T follicular helper cell (primary cell): ENCODE results near the gene RASSF3.
"Not testable (repeated sequence)": the region's sequence is repeated elsewhere in the genome, so short reads cannot be mapped to it uniquely, and the experiment has no call there.

Experiments
- DNase-seq: peaks from one replicate; pipeline ENCODE4 v3.0.0-alpha.2; 2020; ENCODE audit warnings: low read depth
- total RNA-seq, 2 experiments: gene quantifications; one replicate each; lab custom pipeline; 2026; lab: John Stamatoyannopoulos, UW

The RASSF3 gene
- total RNA-seq = 58.5 to 213 reads per million in 2 experiments

DNA sequence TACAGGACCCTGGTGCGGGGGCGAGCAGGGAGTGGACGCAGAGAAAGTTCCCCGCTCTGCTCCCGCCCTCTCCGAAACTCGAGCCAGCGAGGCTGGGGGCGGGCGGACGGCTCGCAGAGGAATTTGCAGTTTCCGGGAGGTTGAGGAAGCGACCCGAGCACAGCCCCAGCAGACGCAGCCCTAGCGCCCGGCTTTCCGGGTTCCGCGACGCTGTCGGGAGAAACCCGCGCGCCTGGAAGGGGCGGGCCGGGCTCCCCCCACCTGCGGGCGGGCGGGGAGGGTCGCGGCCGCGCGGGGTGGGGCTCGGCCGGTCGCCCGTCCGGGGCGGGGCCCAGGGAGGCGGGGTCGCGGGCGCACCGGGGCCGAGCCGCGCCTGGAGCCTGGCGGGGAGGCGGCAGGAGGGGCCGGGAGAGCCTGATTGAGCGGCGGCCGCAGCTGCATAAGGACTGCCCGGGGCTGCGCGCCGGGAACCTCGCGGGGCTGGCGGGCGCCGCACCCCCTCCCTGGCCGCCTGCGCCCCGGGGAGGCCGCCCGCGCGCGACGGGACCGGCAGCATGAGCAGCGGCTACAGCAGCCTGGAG, at the start of gene RASSF3:
Gene RASSF3, plus strand, starts transcription at position 417 of the 581 bp plus-strand sequence. Its CDS starts 138 bp downstream, at position 555.
- peak; percentile 69 for DNase-seq

GRCh38 chr12:64561302-64562136, 48.8 kb upstream of the RASSF3 start:
- DNase-seq = no peak

DNA sequence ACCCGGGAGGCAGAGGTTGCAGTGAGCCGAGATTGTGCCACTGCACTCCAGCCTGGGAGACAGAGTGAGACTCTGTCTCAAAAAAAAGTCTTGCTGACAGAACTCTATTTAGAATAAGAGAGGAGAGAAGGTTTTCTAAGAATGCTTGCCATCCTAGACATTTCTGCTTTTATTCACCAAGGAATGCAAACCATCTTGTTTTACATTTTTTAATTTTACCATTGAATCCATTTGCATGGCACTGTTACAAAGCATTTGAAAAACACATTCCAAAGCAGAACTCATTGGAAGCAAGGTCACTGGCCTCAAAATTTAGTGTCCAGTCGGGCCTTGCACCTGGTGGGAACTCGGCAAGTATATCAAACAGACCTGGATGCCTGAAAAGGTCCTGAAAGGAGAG, 44.2 kb upstream of the RASSF3 start:
- no peak for DNase-seq

DNA sequence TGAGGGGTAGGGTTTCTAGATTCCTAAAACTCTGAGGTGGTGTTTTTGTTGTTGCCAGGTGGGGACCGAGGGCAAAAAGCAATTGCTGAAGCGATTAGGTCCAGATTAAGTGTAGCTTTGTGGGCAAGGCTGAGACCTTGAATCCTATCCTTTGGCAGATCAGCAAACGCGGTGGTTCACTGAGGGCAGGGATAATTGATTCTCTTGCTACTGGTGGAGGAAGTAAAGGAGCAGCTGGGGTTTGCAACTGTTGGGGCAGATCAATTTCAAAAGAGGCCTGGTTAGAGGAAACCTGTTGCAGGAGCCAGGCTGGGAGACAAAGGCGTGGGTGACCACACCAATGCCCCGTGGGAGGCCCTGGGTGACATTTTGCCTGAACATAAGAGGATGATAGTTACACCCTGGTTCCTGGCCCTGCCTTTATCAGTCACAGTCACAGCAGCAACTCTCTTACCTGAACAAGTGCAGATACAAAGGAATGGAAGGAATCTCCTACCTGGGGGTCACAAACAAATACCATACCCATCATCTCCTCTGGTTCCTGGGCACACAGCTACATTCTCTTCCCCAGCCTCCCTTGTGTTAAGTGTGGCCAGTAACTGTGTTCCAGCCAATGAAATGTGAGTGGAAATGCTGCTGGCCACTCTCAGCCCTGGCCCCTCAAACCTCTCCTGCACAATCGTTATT, 43.3 kb upstream of the RASSF3 start:
- no peak for DNase-seq

DNA sequence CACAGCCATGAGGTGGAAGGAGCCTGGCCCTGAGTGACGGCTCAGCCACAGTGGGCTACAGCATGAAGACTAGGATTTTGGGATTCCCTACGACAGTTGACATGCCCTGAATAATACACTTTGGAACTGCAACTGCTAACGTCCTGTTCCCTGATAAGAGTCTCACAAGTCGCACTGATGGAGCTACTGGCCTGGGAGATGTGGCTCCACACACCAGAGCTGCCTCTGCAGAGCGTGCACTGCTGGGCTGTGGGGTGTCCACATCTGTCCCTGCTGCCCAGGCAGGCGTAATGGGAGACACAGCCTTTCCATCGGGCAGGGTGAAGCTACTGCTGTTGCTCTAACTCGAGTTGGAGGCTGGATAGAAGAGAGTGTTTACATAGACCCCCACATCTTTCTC, 42.7 kb upstream of the RASSF3 start:
- DNase-seq = no peak

- DNase-seq = no peak
These were observed 42.0 kb upstream of the RASSF3 start for GRCh38 chr12:64568298-64568697.

- DNase-seq = no peak
These were observed 40.2 kb upstream of the RASSF3 start for GRCh38 chr12:64569923-64570691.

GRCh38 chr12:64571411-64571810, 38.9 kb upstream of the RASSF3 start:
- no peak for DNase-seq

DNA sequence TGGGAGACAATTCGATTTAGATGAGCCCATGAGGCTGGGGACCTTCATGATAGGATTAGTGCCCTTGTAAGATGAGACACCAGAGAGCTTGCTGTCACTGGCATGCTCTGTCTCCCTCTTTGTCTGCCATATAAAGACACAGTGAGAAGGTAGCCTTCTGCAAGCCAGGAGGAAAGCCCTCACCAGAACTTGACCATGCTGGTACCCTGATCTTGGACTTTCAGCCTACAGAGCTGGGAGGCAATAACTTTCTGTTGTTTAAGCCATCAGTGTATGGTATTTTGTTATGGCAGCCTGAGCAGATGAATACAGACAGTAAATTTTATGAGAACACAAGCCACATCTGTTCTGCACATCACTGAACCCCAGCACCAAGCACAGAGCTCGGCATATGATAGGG, 38.1 kb upstream of the RASSF3 start:
- DNase-seq = no peak

DNA sequence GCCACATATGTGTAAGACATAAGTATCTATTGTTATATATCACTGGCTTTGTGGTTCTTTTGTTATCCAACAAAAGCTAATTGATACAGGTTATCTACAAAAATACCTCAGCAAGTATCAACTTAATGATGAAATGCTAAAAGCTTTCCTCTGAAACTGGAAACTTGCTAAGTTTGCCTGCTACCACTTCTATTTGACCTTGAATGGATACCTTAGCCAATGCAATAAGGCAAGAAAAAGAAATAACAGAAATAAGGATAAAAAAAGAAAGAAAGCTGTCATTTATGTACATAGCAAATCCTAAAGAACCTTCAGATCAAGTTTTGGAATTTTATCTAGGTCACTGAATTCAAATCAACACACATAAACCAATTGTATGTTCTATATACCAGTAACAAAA, 35.5 kb upstream of the RASSF3 start:
- no peak for DNase-seq

GRCh38 chr12:64577046-64577445, 33.2 kb upstream of the RASSF3 start:
- DNase-seq = no peak

- DNase-seq = no peak
These were observed 31.7 kb upstream of the RASSF3 start for GRCh38 chr12:64578566-64578965.

- DNase-seq = no peak
These were observed 29.6 kb upstream of the RASSF3 start for GRCh38 chr12:64580681-64581080.

DNA sequence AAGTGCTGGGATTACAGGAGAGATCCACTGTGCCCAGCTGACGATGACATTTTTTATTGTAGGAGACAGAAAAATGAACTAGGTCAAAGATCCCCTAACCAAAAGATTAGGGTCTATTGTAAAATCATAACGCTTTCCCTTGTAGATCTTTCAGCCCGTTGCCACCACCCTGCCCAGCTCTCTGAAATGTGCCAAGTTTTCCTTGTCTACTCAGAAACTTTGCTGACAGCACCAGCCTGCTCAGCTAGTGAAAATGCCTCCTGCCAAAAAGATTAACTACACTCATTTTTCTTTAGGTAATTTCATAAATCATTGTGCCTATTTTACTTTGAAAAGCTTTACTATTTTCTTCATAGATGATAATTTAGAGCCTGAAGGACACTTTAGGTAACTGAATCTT, 28.2 kb upstream of the RASSF3 start:
- DNase-seq = no peak

GRCh38 chr12:64582862-64583261, 27.4 kb upstream of the RASSF3 start:
- DNase-seq = no peak

DNA sequence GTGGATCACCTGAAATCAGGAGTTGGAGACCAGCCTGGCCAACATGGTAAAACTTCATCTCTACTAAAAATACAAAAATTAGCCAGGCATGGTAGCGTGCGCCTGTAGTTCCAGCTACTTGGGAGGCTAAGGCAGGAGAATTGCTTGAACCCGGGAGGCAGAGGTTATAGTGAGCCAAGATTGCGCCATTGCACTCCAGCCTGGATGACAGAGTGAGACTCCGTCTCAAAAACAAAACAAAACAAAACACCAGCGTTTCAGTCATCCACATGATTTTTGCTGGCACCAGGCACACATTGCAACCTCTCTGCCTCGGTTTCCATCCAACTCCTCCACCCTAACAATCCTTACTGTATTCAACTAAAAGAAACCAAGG, 26.9 kb upstream of the RASSF3 start:
- DNase-seq = not testable (repeated sequence)

GRCh38 chr12:64583771-64584421, 26.4 kb upstream of the RASSF3 start:
- DNase-seq = no peak

- DNase-seq = no peak
These were observed 25.2 kb upstream of the RASSF3 start for GRCh38 chr12:64585104-64585503.

DNA sequence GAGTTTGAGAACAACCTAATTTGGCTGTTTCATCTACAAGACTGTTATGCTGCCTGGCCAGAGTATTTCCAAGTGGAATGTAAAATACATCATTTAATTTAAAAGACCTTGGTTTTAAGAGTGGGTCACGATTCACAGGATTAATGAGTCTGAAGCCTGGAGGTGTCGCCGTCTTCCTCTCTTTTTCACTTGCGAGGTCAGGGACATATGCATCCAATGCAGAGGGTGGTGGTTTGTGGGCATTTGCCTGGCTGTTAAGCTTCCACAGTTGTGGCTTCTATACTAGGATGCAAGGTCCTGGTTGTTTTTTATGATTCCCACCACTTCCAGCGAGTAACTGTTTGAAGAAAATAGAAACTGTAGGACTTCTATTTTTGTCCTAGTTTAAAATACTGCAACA, 22.8 kb upstream of the RASSF3 start:
- no peak for DNase-seq

DNA sequence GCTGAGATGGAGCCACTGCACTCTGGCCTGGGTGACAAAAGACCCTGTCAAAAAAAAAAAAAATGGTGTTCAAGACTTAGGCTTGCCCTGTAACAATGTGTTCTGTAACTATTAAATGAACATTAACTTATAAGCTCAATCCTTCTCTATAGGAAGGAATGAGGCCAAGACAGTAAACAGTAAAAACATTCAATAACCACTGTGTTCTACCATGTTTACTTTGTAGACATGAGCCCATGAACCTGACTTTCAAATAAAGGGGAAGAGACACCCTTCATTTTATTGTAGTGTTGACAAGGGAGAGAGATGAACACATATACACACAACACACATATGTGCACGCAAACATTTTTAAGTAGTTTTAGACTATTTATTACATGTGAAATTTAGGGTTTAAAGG, 20.1 kb upstream of the RASSF3 start:
- DNase-seq = no peak

DNA sequence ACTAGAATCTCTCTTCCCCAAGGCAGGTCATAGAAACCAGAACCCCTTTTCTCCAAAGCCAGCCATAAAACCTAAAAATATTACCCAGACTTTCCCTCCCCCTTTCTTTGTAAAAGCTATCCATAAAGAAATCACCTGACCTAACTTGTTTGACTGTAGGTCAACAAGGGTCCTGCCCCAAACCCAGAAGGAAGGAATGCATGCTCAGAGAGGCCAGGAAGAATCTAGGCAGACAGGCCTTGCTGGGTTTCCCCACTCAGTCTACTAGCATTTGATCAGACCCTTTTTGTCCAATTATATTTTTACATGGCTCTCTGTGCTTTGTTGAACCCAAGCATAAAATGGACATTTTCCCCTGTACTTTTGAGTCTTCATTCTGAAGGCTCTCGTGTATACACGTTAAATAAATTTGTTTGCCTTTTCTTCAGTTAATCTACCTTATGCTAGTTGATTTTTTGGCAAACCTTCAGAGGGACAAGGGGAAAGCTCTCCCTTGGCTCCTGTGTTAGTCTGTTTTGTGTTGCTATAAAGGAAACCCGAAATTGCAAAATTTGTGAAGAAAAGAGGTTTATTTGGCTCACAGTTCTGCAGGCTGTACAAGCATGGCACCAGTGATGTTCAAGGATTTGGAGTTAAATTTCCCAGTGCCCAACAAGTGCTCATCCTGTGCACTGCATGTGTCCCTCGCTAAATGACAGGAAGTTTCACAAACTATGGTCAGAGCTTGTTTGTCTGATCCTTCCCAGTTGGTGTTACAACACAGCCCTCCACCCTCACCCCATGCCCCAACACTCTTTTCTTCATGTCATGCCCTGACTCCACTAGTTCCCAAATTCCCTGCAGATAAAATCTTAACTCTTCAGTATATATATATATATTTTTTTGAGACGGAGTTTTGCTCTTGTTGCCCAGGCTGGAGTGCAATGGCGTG, 14.2 kb upstream of the RASSF3 start:
- no peak for DNase-seq
